ENCODE measurements around the gene PPP2R3A.

- TF ChIP-seq CTCF (optimal IDR thresholded peaks at IDR 0.05 in 1 of 3, IDR thresholded peaks at IDR 0.05 in 1 of 3, conservative IDR thresholded peaks at IDR 0.05 in 1 of 3; ENCODE audit: extremely low read depth in 1 of 3, insufficient read depth in 2 of 3, low read length in 3 of 3), result no peak
- no peak for TF ChIP-seq EZH2 (IDR thresholded peaks at IDR 0.05; ENCODE audit: low read length)
These were observed 16.9 kb downstream of the PPP2R3A start for GRCh38 chr3:135982404-135982761.
